Activated CD8-positive, alpha-beta memory T cell treated with anti-CD3 and anti-CD28 coated beads, Interleukin-2, amount 50 U/mL, for 24 hours (primary cell): ENCODE measurements around the gene CEPT1.

Source experiments
- DNase-seq: peaks from one replicate; pipeline ENCODE4 v3.0.0-alpha.2; 2020; ENCODE audit errors: extremely low read depth

Gene CEPT1

GRCh38 chr1:111145963-111146768, 6.1 kb downstream of the CEPT1 start:
- DNase-seq: no peak

GRCh38 chr1:111147948-111148347, 7.9 kb downstream of the CEPT1 start:
- DNase-seq: no peak

GRCh38 chr1:111148376-111148881, 8.4 kb downstream of the CEPT1 start:
- DNase-seq: no peak

- DNase-seq: no peak
Observed at GRCh38 chr1:111151838-111152237, 11.8 kb downstream of the CEPT1 start.

GRCh38 chr1:111154021-111154999, 14.3 kb downstream of the CEPT1 start:
- DNase-seq: no peak

GRCh38 chr1:111157431-111157830, 17.4 kb downstream of the CEPT1 start:
- no peak for DNase-seq

GRCh38 chr1:111161843-111162487, 21.9 kb downstream of the CEPT1 start:
- no peak for DNase-seq

- no peak for DNase-seq
Observed at GRCh38 chr1:111162488-111162880, 22.5 kb downstream of the CEPT1 start.

- no peak for DNase-seq
Observed at GRCh38 chr1:111163363-111163762, 23.3 kb downstream of the CEPT1 start.

GRCh38 chr1:111164151-111164550, 24.1 kb downstream of the CEPT1 start:
- no peak for DNase-seq

GRCh38 chr1:111172463-111172862, 32.4 kb downstream of the CEPT1 start:
- DNase-seq: no peak

- DNase-seq: no peak
Observed at GRCh38 chr1:111174070-111174469, 34.0 kb downstream of the CEPT1 start.

GRCh38 chr1:111175349-111175748, 35.3 kb downstream of the CEPT1 start:
- no peak for DNase-seq

GRCh38 chr1:111176678-111177077, 36.7 kb downstream of the CEPT1 start:
- no peak for DNase-seq

GRCh38 chr1:111179968-111180533, 40.0 kb downstream of the CEPT1 start:
- no peak for DNase-seq

- no peak for DNase-seq
Observed at GRCh38 chr1:111182052-111182451, 42.0 kb downstream of the CEPT1 start.

GRCh38 chr1:111183308-111184069, 43.5 kb downstream of the CEPT1 start:
- no peak for DNase-seq

GRCh38 chr1:111184663-111185062, 44.6 kb downstream of the CEPT1 start:
- no peak for DNase-seq

GRCh38 chr1:111190931-111191451, 51.0 kb downstream of the CEPT1 start:
- no peak for DNase-seq

GRCh38 chr1:111191496-111191895, 51.5 kb downstream of the CEPT1 start:
- no peak for DNase-seq

GRCh38 chr1:111192074-111192473, 52.1 kb downstream of the CEPT1 start:
- DNase-seq: no peak
